Activated CD8-positive, alpha-beta memory T cell treated with anti-CD3 and anti-CD28 coated beads, Interleukin-2, amount 50 U/mL, for 4 hours (primary cell): ENCODE data around the gene ATP6V0B.
A peak's percentile ranks its signal among the peaks of the same experiment; 100 is the strongest.

ENCODE experiments used
- DNase-seq: peaks from one replicate; pipeline ENCODE4 v3.0.0-alpha.2; 2020

The ATP6V0B gene

GRCh38 chr1:43946236-43947060, 28.3 kb upstream of the ATP6V0B start, which contains the start of gene IPO13:
IPO13 (plus strand) TSS chr1:43946950; CDS start chr1:43947601, 651 bp downstream.
- DNase-seq: peak; percentile 96

GRCh38 chr1:43947061-43947873, 27.5 kb upstream of the ATP6V0B start:
- DNase-seq: no peak

DNA sequence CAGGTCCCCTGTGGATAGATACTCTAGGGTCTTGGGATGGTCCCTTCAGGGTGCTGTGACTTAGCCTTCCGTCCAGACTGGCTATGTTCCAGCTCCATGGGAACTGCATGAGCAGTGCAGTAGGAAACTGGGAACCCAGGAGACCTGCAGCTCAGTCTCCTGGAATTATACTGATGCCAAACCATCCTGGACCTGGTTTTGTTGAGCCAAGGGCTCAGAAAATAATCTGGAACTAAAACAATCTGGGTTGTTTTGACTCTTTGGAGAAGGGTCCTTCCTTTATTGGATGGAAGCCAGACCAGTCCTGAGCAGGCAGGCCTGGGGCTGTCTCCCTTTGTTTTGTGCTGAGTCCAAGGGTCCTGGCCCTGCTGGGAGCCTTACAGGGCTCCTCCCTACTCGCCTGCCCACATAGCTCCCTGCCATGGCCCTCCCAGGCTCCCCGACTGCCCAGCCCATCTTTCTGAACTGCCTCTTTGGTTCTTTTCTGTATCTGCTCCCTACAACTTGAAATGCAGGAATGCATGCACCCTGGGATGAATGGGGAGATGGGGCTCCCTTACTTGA, 26.8 kb upstream of the ATP6V0B start:
- no peak for DNase-seq

GRCh38 chr1:43949678-43950077, 25.1 kb upstream of the ATP6V0B start:
- no peak for DNase-seq

DNA sequence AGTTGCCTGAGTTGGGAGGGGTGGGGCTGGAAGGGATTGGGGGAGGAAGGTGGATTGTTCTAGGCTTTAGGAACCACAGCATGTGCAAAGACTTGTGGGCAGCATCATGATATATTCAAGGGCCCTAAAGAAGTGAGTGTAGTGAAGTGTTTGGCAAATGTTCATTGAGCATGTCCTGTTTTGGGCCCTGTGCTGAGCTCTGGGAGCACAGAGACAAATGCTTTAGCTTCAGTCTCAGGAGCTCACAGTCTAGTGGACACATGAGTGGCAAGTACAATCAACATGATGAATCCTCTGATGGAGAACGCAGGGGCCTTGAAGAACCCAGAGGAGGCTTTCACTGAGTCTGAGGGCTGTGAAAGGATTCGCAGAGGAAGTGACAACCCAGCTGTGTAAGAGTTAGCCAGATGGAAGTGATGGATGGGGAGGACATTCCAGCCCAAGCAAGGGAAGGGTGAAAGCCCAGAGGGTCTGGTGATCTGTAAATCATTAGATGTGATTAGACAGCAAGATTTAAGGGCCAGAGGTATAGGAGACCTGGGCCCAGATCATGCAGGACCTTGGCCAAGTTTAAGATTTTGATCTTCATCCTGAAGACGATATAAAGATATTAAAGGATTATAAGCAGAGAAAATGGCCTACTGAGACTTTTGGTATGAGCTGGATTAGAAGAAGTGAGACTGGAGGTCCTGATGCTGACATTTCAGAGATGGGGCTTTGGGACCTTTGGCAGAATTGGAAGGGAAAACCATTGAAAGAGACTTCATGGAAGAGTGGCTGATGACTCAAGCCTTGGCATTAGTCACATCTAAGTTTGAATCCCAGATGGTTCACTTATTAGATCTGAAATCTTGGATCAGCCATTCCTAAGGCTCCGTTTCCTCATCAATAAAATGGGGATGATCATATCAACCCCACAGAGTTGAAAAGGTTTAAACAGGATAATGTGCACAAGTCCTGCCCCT, 23.5 kb upstream of the ATP6V0B start:
- DNase-seq: no peak

- no peak for DNase-seq
Measured at GRCh38 chr1:43952731-43953346, 21.9 kb upstream of the ATP6V0B start.

DNA sequence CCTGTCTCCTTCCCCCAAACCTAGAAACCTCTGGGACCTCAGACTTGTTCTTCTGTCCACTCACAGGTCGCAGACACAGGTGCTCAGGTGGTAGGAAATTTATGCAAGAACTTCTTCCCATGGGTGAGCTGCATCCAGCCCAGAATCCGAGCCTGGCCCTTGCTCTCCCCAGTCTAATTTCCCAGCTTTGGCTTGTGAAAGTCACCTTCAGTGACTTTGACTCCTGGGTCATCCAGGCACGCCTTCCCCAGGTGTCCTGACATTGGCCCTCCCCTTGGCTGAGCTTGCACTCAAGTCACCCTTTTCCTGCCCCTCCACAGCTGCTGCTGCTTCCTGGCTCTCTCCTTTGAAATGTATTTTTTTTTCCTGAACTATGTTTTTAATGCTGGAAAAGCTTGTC, 21.4 kb upstream of the ATP6V0B start:
- no peak for DNase-seq

- DNase-seq: no peak
Measured at GRCh38 chr1:43954036-43954435, 20.7 kb upstream of the ATP6V0B start.

GRCh38 chr1:43956234-43956633, 18.5 kb upstream of the ATP6V0B start:
- no peak for DNase-seq

- no peak for DNase-seq
Measured at GRCh38 chr1:43957407-43958040, 17.2 kb upstream of the ATP6V0B start.

- no peak for DNase-seq
Measured at GRCh38 chr1:43958351-43959255, 16.2 kb upstream of the ATP6V0B start.

GRCh38 chr1:43960798-43961197, 14.0 kb upstream of the ATP6V0B start:
- no peak for DNase-seq

DNA sequence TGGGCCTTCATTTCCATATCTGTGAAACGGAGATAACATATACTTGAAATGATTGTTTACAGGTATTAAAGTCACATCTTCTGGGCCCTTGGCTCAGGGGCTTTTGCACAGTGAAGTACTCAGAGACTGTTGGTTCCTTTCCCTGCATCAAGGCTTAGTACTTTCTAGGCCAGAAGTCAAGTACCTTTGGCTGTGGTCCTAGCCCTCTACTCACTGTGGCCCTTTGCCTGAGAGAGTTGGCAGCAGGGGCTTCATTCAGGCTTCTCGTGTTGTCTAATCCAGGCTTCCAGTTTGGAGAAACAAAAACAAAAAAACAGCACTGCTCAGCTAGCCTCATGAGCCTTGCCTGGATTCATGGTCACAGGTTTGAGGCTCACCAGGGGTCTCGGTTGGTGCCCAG, 13.1 kb upstream of the ATP6V0B start:
- DNase-seq: no peak

DNA sequence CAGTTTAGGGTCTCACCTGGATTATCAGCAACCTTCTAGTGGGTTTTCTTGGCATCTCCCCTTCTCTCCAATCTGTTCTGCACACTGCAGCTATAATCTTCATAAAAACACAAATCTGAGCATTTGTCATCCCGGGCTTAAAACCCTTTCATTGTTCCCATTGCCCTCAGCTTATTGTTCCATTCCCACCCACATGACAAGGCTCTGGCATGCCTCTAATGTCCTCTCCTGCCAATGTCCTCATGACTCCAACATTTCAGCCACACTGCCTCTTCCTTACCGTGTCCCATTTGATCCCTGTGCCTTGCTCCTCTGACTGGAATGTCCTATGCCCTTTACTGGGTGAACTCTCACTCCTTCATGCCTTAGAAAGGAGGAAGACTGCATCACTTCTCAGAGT, 12.4 kb upstream of the ATP6V0B start:
- no peak for DNase-seq

GRCh38 chr1:43963006-43963405, 11.8 kb upstream of the ATP6V0B start:
- DNase-seq: no peak

GRCh38 chr1:43963890-43964289, 10.9 kb upstream of the ATP6V0B start:
- DNase-seq: no peak

GRCh38 chr1:43965316-43965715, 9.4 kb upstream of the ATP6V0B start:
- DNase-seq: no peak

DNA sequence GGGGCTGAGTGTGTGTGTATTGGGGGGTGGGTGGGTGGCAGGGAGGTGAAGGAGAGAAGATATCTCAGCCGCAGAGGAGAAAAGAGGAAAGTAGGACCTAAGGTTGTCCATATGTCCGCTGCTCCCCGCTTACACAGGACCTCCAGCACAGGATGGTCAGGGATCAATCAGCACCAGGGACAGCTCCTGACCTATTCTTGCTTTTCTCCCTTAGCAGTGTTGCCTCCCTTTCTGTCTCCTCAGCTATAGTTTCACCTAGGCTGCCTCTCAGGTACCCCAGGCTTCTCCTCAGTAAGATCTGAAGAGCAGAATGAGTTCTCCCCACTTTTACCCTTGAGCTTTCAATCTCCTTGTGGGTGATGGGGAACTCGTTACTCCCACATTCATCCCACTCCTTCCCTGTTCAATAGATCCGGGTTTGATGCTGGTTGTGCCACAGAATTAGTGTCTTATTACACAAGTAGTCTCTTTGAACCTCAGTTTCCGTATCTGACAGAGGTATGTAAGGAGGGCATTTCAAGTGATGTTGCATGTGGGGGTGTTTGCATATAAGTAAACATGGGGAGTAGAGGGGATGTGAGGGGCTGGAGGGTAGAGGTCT, 6.3 kb upstream of the ATP6V0B start:
- DNase-seq: no peak

DNA sequence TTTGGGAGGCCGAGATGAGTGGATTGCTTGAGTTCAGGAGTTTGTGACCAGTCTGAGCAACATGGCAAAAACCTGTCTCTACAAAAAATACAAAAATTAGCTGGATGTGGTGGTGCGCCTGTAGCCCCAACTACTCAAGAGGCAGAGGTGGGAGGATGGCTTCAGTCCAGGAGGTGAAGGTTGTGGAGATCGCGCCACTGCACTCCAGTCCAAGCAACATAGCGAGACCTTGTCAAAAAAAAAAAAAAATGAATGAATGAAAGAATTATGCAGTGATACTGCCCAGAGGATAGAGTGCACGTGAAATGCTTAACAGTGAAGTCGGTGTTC, 5.4 kb upstream of the ATP6V0B start:
- DNase-seq: no peak
